HG02798 (cell line): ENCODE results near the gene LMBR1.

Source experiments
- ATAC-seq: cut with Tn5 transposase; IDR thresholded peaks from one replicate; pipeline ENCODE4 v1.9.1; 2021; ENCODE audit warnings: mild to moderate bottlenecking; ENCODE audit not compliant: unreplicated experiment, poor library complexity

Gene LMBR1

DNA sequence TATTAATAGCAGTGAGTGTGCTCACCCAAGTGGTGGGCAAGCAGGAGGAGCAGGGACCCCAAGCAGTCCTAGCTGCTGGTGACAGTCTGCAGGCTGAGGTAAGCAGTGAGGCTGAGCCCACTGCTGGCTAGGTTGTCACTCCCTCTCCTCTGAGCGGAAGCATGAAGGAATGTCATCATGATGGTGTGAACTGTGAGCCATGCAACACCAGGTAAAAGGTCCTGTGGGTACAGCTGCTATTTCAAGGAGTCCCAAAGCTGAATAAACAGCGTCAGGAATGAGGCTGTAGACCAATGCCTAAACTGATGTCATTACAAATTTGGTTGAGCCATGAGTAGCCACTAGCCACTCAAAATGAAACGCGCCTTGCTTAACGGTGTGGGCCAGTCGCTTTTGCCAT is 126.3 kb downstream of the LMBR1 start:
- no peak for ATAC-seq

DNA sequence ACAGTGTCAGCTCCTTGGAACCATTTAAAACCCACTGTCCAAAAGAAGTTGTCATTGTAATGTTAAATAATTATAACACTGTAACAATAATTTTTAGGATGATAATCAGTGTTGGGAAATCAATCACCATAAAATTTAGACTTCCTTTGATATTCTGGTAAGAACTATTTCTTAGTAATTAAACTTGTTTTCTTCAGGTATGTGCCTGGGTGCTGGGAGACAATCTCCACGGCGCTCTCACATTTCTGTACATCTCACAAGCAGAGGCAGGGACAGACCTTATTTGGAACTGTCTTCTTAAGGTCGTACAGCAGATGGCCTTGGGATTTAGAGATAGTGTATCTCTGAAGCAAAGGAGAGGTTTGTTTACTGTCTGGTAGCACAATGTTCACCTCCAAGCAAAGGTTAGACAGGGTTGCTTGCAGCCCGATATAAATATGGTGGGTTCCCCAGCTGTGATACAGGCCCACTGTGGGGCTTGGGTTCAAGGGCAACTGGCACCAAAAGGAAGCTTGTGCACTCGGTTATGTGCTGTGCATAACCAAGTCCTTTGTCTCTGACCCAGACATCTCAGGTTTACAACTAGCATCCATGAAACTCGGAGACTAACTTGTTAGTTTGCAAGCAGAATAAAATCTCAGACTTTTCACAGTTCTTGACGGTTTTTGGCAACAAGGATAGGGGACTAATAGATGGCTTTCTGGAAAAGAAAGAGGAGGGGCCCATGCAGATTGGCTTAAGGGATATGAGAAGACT is 126.9 kb downstream of the LMBR1 start:
- ATAC-seq: no peak

DNA sequence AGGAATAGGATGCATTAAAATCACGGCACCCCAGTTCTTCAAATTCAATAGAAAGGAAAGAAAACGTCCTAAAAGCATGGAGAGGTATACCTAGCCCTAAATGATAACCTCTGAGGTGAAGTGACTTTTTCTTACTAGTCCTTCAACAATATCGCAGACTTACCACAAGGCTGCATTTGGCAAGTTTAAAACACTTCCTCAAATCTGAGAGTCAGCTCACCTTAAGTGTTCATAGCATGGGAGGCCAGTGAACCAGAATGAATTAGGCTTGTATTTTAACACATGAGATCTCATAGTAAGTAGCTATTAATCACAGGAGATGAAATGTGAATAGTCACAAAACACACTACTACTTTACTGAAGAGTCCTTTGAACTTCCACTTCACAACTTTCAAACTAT is 128.2 kb downstream of the LMBR1 start:
- no peak for ATAC-seq

DNA sequence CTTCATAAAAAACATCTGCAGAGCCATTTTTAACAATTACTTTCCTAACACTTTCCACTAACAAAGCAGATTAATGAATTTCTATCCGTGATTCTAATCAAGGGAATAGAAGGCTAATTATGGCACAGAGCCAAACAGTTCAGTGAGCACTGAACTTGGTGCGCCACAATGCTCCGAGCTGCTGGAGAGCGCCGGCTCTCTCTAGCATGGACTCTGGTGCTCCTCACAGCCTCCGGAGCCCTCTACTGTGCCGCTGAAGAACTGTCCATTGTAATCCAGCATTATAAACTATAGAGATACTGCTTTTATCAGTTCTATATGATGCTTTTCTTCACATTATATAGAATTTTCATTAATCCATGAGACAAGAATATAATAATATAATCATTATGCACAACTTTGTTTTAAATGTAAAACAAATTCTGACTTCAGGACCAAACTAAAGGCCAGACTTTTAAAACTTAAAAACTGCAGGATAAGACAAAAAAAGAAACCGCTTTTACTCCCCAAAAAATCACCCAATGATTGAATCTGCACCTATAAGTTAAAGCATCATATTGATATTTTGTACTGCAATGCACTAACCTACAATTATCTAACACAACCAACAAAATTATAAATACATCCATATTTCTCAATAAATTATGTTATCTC is 128.8 kb downstream of the LMBR1 start:
- ATAC-seq: no peak

DNA sequence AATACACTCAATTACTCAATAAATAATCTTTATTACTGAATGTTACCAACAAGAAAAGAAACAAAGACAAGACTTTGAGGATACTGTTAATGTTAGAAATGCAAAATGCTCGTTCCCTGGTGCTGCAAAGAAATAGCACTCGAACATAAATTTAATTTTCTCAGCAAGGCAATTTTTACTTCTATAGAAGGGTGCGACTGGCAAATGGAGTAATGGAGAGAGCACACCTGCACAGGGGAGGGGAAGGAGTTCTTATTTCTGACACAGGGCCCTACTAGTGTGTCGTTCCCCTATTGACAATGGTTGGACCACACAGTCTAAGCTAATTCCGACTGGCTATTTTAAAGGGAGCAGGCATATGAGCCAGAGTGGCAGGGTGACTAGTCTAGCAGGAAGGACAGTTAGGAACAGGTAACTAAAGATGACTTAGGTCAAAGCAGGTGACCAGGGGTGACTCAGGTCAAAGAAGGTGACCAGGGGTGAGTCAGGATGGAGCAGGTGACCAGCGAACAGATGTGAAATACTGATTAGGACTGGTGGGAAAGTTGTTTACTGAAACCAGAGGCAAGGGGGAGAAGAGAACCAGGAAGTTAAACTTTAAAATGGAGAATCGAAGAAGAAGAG is 133.3 kb downstream of the LMBR1 start:
- ATAC-seq: no peak

DNA sequence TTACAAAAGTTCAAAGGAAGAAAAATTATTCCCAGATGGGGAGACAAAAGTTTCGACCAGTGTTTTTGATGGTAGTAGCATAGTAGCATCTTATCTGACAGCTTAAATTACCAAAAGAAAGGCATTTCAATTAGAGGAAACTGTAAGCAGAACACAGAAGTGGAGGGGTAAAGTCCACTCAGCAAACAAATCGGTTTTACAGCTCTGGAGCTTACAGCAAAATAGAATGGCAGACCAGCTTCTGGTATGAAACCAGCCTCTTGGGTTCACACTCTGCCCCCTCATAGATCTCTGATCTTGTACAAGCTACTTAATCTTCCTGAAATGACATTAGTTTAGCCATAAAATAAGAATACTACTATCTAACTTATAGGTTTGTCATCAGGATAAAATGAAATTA is 133.8 kb downstream of the LMBR1 start:
- no peak for ATAC-seq

DNA sequence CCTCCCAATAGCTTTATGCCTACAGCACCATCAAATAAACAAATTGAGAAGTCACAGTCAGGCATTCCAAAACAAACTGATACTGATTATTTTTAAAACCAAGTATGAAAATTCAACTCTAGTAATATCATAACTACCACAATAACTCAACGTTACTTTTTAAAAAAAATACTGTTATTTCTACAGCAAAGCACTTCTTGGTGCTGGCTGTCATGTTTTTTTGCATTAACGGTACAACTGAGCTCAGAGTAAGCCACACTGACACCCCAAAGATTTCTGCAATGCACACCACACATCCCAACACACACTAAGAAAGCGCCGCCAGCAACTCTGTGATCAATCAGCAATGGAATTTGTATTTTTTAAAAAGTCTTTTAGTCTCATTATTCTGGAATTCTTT is 138.8 kb downstream of the LMBR1 start:
- ATAC-seq: no peak

DNA sequence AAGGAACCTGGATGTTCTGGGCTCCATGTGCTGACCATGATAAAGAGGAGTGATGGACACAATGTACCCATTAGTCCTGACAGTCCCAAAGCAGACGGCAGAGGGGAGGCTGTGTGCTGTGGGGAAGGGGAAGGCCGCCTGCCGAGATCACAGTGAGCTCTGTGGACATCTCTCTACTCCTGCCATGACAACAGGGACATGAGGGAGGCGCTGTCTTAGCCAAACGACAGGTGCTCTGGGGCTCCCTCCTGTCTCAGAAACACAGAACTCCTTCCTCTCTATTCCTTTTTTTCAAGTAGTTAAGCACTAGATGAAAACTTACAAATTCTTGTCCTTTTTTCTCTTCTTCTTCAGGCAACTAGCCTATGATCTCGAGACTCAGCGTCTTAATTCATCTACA is 139.4 kb downstream of the LMBR1 start:
- no peak for ATAC-seq

DNA sequence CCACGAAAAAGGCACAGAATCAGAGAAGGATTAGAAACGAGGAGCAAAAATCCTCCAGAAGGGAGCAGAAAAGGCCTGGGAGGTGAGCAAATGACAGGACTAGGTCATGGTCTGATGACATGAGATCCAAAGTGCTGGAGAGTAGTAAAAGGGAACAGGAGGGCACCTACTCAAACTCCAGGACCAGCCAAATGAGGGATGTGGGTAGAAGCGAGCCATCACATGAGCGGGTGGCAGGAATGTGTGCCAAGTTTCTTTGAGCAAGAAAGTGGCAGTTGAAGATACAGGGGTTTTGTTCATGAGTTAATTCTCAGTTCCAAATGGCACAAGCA is 139.8 kb downstream of the LMBR1 start:
- ATAC-seq: no peak

DNA sequence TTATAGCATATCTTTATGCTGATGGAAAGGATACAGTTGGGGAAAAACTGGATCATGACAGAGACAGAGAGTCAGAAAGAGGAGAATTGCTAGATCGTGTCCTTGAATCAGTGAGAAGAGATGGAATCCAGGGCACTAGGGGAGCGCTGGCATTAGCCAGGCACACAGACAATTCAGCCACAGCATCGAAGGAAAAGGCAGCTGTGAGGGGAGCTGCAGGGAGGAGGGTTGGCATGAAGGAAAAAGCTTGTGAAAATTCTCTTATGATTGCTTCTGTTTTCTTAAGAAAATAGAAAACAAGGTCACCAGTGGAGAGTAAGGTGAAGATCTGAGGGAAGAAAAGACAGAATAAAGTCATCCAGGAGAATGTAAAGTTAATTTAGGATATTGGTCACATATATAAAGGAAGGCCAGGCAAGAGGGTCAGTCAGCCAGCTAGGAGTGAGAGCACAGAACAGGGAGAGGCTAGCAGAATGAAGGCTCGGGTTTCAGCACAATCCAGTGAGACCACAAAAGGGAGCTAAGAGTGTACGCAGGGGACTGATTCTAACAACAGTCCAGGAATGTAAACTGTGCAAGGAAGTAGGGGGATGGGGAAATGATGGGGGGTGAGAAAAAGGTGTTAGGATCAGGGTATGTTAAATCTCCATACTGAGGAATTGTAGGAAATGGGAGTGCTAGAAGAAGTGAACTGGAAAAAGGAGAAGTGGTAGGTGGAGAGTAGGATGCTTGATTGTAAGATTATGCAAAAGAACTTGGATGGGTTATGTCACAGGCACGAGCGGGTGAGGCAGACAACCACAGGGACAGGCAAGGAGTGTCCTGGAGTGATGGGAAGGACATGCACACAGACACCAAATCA is 140.4 kb downstream of the LMBR1 start:
- no peak for ATAC-seq

DNA sequence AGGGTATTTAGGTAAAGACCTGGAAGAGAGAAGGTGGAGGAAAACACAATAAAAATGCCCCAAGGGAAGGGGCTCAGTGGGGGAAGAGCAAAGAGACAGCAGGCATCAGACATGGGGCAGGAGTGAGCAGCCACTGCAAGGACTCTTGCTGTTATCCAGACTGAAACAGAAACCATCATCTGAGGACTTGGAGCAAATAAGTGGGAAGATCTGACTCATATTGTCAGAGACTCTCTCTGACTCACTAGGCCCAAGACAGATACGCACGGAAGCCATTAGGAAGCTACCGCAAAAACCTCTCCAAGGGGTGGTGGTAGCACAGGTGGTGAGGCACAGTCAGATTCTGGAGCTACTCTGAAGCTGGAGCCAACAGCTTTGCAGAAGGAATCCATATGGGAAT is 141.7 kb downstream of the LMBR1 start:
- peak; percentile 62 for ATAC-seq

DNA sequence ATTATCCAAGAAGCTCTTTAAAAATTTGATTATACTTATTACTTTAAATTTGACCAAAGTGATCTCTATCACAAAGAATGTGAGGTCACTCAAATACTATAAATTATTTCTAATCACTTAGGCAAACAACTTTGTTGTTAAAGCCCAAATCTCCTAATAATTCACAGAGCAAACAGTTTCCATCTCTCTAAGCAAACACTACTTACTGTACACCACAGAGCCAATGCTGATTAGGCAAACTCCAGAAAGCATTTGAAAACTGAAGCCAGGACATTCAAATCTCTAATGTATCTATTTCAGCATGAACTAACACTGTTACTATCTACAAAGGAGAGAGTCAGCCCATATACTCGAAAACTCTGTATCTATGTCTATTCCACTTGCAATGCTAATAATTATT is 145.3 kb downstream of the LMBR1 start:
- no peak for ATAC-seq

DNA sequence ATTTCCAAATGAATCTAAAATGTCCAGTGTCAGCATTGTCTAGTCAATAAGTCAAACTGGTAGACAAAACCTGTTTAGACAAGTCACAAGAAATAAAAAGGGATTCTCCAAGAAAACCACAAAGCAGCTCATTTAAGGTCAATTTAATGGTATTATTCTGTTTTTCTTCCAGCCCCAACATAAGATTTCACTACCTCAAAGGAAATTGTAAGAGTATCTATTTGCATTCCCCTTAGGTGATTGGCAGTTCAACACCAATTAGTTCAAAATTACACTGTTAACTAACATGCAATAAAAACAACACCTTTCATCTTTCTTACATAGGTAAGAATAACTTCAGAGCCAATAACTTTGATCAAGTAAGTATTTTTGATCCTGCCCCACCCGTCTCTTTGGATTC is 146.1 kb downstream of the LMBR1 start:
- ATAC-seq: no peak

DNA sequence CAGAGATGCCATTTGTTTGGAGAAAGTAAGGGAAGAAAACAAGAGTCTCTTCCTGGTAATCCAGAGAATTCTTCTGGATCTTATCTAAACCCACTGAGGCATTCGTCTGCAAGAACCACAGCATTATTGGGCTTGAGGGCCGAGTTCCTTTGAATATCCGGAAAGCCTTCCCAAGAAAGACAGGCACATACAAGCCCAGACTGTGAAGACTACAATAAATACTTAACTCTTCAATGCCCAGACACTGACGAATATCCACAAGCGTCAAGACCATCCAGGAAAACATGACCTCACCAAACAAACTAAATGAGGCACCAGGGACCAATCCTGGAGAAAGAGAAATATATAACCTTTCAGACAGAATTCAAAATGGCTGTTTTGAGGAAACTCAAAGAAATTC is 153.4 kb downstream of the LMBR1 start:
- ATAC-seq: no peak

DNA sequence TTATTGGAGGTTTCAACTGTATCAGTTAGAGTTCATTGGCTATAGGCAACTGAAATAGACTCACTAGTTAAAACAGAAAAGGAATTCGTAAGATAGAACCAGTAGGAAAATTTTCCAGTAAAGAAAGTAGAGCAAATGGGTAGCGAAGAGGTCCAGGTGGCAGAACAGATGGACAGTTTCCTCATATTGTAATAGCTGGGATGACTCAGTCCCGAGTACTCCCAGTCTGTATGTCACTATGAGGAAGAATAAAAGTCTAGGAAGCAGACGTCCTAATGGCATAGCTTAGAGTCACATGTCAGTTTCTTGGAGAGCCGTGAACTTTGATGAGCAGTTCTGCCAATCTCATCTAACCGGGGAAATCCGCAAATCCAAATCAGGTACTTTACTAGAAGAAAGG is 157.1 kb downstream of the LMBR1 start:
- no peak for ATAC-seq

DNA sequence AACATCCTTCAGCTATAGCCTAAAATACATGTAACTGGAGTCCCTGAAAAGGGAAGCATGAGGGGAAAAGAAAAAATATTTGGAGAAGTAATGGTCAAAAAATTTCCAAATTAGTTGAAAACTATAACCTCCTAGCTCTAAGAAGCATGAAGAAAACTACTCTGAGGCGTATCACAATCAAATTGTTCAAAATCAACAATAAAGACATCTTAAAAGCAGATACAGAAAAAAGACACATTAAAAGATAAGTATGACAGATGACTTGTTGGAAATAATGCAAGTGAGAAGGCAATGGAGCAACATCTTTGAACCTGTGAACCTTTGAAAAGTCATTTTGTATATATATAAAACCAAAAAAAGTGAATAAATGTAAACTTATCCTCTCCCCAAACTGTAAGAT is 159.3 kb downstream of the LMBR1 start:
- ATAC-seq: no peak

DNA sequence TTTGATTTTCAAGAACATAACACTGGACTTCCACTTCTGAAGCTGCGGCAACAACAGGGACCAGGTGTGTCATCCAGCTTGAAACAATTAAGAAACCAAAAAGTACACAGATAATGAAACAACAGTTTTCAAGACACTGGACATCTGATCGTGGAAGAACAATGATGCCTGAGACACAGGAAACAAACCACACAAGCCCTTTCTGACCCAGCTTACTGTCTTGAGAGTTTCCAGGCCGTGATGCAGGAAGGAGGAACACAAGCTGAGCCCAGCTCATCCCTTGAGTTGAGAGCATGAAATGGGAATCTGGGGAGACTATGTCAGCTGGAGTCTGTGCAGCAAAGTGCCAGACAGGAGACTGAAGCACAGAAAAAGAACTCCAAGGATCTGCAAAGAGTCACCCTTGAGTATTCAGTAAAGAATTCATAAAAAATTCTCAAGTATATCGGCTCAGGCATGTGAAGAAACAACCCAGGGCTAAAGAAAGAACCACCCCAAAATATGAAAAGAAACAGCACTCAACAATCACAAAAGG is 160.8 kb downstream of the LMBR1 start:
- no peak for ATAC-seq

DNA sequence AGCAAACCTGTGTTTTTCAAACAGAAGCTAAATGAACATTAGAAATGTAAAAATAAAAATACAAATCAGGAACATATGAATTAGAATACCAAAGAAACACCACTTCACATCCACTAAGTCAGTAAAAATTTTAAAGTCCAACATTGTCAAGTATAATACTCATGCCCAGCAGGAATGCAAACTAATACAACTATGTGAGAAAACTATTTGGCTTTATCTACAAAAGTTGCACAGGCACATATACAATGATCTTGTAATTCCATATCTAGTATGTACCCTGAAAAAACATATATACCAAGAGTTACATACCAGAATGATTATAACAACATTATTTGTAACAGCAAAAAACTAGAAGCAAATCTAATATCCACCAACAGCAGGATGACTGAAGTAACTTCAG is 161.3 kb downstream of the LMBR1 start:
- no peak for ATAC-seq

DNA sequence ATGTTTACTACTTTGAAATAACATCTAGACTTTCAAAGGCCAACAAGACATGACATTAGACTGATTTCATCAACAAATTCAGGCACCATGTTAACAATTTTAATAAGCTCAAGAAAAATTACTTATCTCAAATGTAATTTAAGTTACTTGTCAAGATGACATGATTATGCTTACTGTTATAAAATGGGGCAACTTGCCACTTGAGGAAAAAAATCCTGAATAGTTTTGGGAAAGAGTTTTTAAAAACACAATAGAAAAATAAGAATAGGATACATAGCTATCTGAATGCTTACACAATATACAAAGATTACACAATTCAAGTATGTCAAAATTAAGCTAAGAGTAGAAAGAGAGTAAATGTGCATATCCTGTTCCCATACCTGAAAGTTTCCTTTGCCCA is 167.0 kb downstream of the LMBR1 start:
- ATAC-seq: no peak

DNA sequence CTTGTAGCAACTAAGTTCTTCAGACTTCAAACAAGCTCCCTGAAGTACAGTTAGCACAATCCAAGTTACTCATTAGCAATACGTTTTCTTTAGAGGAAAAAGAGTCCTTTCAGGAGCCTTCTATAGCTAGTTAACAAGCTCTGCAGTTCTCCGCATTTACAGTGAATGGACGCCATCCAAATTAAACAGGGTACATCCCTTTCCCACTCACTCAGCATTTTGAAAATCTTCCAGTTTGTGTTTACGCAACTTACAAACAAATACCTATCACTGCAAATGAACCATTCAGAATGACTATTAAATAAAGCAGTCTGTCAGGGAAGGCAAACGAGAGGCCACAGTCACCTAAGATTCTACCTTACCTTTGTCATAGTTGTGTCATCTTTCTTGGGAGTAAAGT is 167.9 kb downstream of the LMBR1 start:
- ATAC-seq: no peak
